GM23248 (cell line): ENCODE measurements around the gene CDH13. TPM values are rescaled to one million over a fixed set of nuclear protein-coding genes. Genes with fewer than 3 reads are reported as not detected.

ENCODE experiments used
- DNase-seq: peaks from one replicate; pipeline ENCODE4 v3.0.0-alpha.2; 2015
- H2AFZ ChIP-seq: fragments of 200-600 bp; sonication (generic); 2 replicates; pipeline ENCODE4 v1.6.1; 2016; ENCODE audit warnings: antibody characterized with exemption
- H3F3A ChIP-seq: fragments of 200-600 bp; sonication (generic); 2 replicates; pipeline ENCODE4 v1.6.1; 2016; ENCODE audit warnings: mild to moderate bottlenecking, antibody characterized with exemption, mixed run types; ENCODE audit not compliant: insufficient read depth
- H3K27ac ChIP-seq: fragments of 200-600 bp; sonication (generic); 2 replicates; pipeline ENCODE4 v1.5.1; 2016; ENCODE audit warnings: mild to moderate bottlenecking
- H3K27me3 ChIP-seq: fragments of 200-600 bp; sonication (generic); replicated peaks from 2 replicates; pipeline ENCODE4 v1.6.1; 2016; ENCODE audit warnings: mild to moderate bottlenecking; ENCODE audit not compliant: insufficient read depth
- H3K36me3 ChIP-seq: fragments of 200-600 bp; sonication (generic); 2 replicates; pipeline ENCODE4 v1.6.1; 2016; ENCODE audit warnings: low read depth, mild to moderate bottlenecking
- H3K4me1 ChIP-seq: fragments of 200-600 bp; sonication (generic); 2 replicates; pipeline ENCODE4 v1.6.1; 2016; ENCODE audit warnings: mild to moderate bottlenecking; ENCODE audit not compliant: insufficient read depth
- H3K4me2 ChIP-seq: fragments of 200-600 bp; sonication (generic); one replicate; pipeline ENCODE4 v1.6.1; 2016; ENCODE audit warnings: mild to moderate bottlenecking; ENCODE audit not compliant: unreplicated experiment
- H3K4me3 ChIP-seq: fragments of 200-600 bp; sonication (generic); 2 replicates; pipeline ENCODE4 v1.5.1; 2016; ENCODE audit warnings: mild to moderate bottlenecking
- H3K79me2 ChIP-seq: fragments of 200-600 bp; sonication (generic); 2 replicates; pipeline ENCODE4 v1.6.1; 2016; ENCODE audit warnings: mild to moderate bottlenecking; ENCODE audit not compliant: insufficient read depth
- H3K9ac ChIP-seq: fragments of 200-600 bp; sonication (generic); 2 replicates; pipeline ENCODE4 v1.6.1; 2016; ENCODE audit warnings: mild to moderate bottlenecking
- H3K9me2 ChIP-seq: fragments of 200-600 bp; sonication (generic); 2 replicates; pipeline ENCODE4 v1.6.1; 2016; ENCODE audit warnings: mixed run types, mild to moderate bottlenecking, moderate library complexity; ENCODE audit not compliant: insufficient read depth
- H3K9me3 ChIP-seq: fragments of 200-600 bp; sonication (generic); one replicate; pipeline ENCODE4 v1.6.1; 2017; ENCODE audit warnings: low read depth
- H4K20me1 ChIP-seq: fragments of 200-600 bp; sonication (generic); 2 replicates; pipeline ENCODE4 v1.6.0; 2016; ENCODE audit not compliant: insufficient read depth
- EZH2 ChIP-seq: fragments of 200-600 bp; sonication (generic); IDR thresholded peaks from 2 replicates; pipeline ENCODE4 v1.6.1; 2018; ENCODE audit warnings: antibody characterized with exemption, mild to moderate bottlenecking; ENCODE audit not compliant: insufficient read depth, poor library complexity, severe bottlenecking
- EZH2phosphoT487 ChIP-seq: fragments of 200-600 bp; sonication (generic); IDR thresholded peaks from 2 replicates; pipeline ENCODE4 v1.6.1; 2018; ENCODE audit warnings: antibody characterized with exemption, moderate library complexity, mild to moderate bottlenecking, low read depth; ENCODE audit not compliant: insufficient read depth
- WGBS, 2 experiments: methylation state at CpG; one replicate each; pipeline ENCODE4 v1.1.6; 2015 to 2017; ENCODE audit warnings: low lambda C conversion rate in 2 of 2, low coverage in 1 of 2; ENCODE audit errors: missing lambda C conversion rate in 2 of 2; 5-methylcytosine and 5-hydroxymethylcytosine counted together
- in situ Hi-C: fragments of 300-500 bp; cut with MboI; formaldehyde crosslinking; loops from 2 replicates; pipeline ENCODE4 v1.15.0; 2020
- polyA plus RNA-seq: library from polyadenylated mRNA; unstranded; fragments of >200 nt; fragmentation: Nextera tagmentation; extraction: Ambion mirVana; gene quantifications from 2 replicates; pipeline ENCODE4 v1.2.1, GENCODE V29; 2016
- total RNA-seq: library from RNA; depleted of rRNA; stranded (reverse); fragments of >200 nt; shearing (Covaris generic); gene quantifications from 2 replicates; pipeline ENCODE4 v1.2.3, GENCODE V29; 2014

The CDH13 gene
- total and polyA plus RNA-seq, 2 experiments from 2014 or later: 51.0 to 52.8 TPM

GRCh38 chr16:83588070-83588469 lies 961.3 kb downstream of the CDH13 start:
- DNase-seq: no peak
- in situ Hi-C loops: no loop called here
- H3K9me3 ChIP-seq: no peaks in the 10 kb centered on the region
- no peaks in the 10 kb centered on the region for H3F3A ChIP-seq
- no peaks in the 10 kb centered on the region for H3K27me3 ChIP-seq
- no peaks in the 10 kb centered on the region for H3K9me2 ChIP-seq
- TF ChIP-seq EZH2phosphoT487 (no peak), EZH2 (no peak)
- no peaks in the 10 kb centered on the region for H4K20me1 ChIP-seq
- H3K36me3 ChIP-seq: no peaks in the 10 kb centered on the region
- WGBS, 2 experiments: 89 to 95% methylated on average over 3 of the region's 3 CpGs
- no peaks in the 10 kb centered on the region for H3K4me1 ChIP-seq
- H2AFZ ChIP-seq: no peak overlapping the region
- no peak overlapping the region for H3K9ac ChIP-seq
- H3K27ac ChIP-seq: no peak overlapping the region
- no peaks in the 10 kb centered on the region for H3K79me2 ChIP-seq
- H3K4me3 ChIP-seq: no peak overlapping the region
- H3K4me2 ChIP-seq: no peak overlapping the region

- H3K9ac ChIP-seq: no peak overlapping the region
- no peaks in the 10 kb centered on the region for H3F3A ChIP-seq
- H4K20me1 ChIP-seq: no peaks in the 10 kb centered on the region
- TF ChIP-seq EZH2: no peak
- no peaks in the 10 kb centered on the region for H3K4me1 ChIP-seq
- H3K27ac ChIP-seq: no peak overlapping the region
- H3K9me2 ChIP-seq: no peaks in the 10 kb centered on the region
- no peak overlapping the region for H2AFZ ChIP-seq
- DNase-seq: no peak
- 92 to 93% methylated on average over 6 of the region's 6 CpGs for WGBS, 2 experiments
- in situ Hi-C loops: no loop called here
- no peak overlapping the region for H3K4me3 ChIP-seq
- no peaks in the 10 kb centered on the region for H3K36me3 ChIP-seq
- no peaks in the 10 kb centered on the region for H3K79me2 ChIP-seq
- no peak overlapping the region for H3K4me2 ChIP-seq
- no peaks in the 10 kb centered on the region for H3K9me3 ChIP-seq
- no peaks in the 10 kb centered on the region for H3K27me3 ChIP-seq
Observed at GRCh38 chr16:83589576-83589975, 962.8 kb downstream of the CDH13 start.

GRCh38 chr16:83592778-83593177 lies 966.0 kb downstream of the CDH13 start:
- no peaks in the 10 kb centered on the region for H3K9me3 ChIP-seq
- in situ Hi-C loops: no loop called here
- no peak overlapping the region for H3K27ac ChIP-seq
- H4K20me1 ChIP-seq: no peaks in the 10 kb centered on the region
- no peaks in the 10 kb centered on the region for H3K36me3 ChIP-seq
- no peaks in the 10 kb centered on the region for H3K79me2 ChIP-seq
- H3K4me2 ChIP-seq: no peak overlapping the region
- no peaks in the 10 kb centered on the region for H3K4me1 ChIP-seq
- WGBS, 2 experiments: 83 to 88% methylated on average over 7 of the region's 7 CpGs
- H3K9me2 ChIP-seq: no peaks in the 10 kb centered on the region
- TF ChIP-seq EZH2 (no peak), EZH2phosphoT487 (no peak)
- H3F3A ChIP-seq: no peaks in the 10 kb centered on the region
- DNase-seq: no peak
- no peak overlapping the region for H3K4me3 ChIP-seq
- no peak overlapping the region for H3K9ac ChIP-seq
- no peak overlapping the region for H2AFZ ChIP-seq
- H3K27me3 ChIP-seq: no peaks in the 10 kb centered on the region

GRCh38 chr16:83599789-83600462 lies 973.2 kb downstream of the CDH13 start:
- H3F3A ChIP-seq: no peaks in the 10 kb centered on the region
- H3K9ac ChIP-seq: no peak overlapping the region
- H2AFZ ChIP-seq: no peak overlapping the region
- peaks cover 10% of the 10 kb centered on the region for H3K4me1 ChIP-seq
- no peak overlapping the region for H3K4me3 ChIP-seq
- no peaks in the 10 kb centered on the region for H3K79me2 ChIP-seq
- DNase-seq: no peak
- no peak overlapping the region for H3K4me2 ChIP-seq
- no peaks in the 10 kb centered on the region for H3K9me3 ChIP-seq
- H3K27ac ChIP-seq: no peak overlapping the region
- no peak for TF ChIP-seq EZH2phosphoT487
- no peak for TF ChIP-seq EZH2
- 89 to 91% methylated on average over 15 of the region's 15 CpGs for whole genome bisulfite sequencing, 2 experiments
- H4K20me1 ChIP-seq: no peaks in the 10 kb centered on the region
- H3K36me3 ChIP-seq: no peaks in the 10 kb centered on the region
- no peaks in the 10 kb centered on the region for H3K27me3 ChIP-seq
- H3K9me2 ChIP-seq: no peaks in the 10 kb centered on the region; the same call in 1 of the 2 replicates
- in situ Hi-C loops: no loop called here
